Upper lobe of left lung (tissue), 4 donors: Measurements from ENCODE around the gene HOXA1.
"Not testable (repeated sequence)": the region's sequence is repeated elsewhere in the genome, so short reads cannot be mapped to it uniquely, and the experiment has no call there.

Experiments
- EP300 ChIP-seq, 4 donors: sonication (generic); formaldehyde crosslinking; IDR thresholded peaks; one replicate each; pipeline ENCODE4 v1.5.1; 2017; ENCODE audit warnings: antibody characterized with exemption in 4 of 4, control low read depth in 2 of 4
- POLR2A ChIP-seq, 4 donors: fragments of 450-650 bp; IDR thresholded peaks; one replicate each; pipeline ENCODE4 v1.5.1; 2016 to 2017; ENCODE audit warnings: antibody characterized with exemption in 4 of 4, mild to moderate bottlenecking in 2 of 4
- TF ChIP-seq, protein P1 (sequence below), 6 experiments: fragments of 450-650 bp in 4 of 6; fragments of 200-600 bp in 2 of 6; sonication (generic) in 2 of 6; IDR thresholded peaks; one replicate each; pipeline ENCODE4 v1.5.1; 2016 to 2019; ENCODE audit warnings: antibody characterized with exemption in 6 of 6

DNA sequence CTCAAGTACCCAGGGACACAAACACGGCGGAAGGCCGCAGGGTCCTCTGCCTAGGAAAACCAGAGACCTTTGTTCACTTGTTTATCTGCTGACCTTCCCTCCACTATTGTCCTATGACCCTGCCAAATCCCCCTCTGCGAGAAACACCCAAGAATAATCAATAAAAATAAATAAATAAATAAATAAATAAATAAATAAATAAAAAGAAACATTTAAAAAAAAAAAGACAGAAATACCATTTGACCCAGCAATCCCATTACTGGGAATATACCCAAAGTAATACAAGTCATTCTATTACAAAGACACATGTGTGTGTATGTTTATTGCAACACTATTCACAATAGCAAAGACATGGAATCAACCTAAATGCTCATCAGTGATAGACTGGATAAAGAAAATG, 49.8 kb downstream of the HOXA1 start:
- TF ChIP-seq, protein P1, sequence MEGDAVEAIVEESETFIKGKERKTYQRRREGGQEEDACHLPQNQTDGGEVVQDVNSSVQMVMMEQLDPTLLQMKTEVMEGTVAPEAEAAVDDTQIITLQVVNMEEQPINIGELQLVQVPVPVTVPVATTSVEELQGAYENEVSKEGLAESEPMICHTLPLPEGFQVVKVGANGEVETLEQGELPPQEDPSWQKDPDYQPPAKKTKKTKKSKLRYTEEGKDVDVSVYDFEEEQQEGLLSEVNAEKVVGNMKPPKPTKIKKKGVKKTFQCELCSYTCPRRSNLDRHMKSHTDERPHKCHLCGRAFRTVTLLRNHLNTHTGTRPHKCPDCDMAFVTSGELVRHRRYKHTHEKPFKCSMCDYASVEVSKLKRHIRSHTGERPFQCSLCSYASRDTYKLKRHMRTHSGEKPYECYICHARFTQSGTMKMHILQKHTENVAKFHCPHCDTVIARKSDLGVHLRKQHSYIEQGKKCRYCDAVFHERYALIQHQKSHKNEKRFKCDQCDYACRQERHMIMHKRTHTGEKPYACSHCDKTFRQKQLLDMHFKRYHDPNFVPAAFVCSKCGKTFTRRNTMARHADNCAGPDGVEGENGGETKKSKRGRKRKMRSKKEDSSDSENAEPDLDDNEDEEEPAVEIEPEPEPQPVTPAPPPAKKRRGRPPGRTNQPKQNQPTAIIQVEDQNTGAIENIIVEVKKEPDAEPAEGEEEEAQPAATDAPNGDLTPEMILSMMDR (IDR thresholded peaks at IDR 0.05) = not testable (repeated sequence)
- TF ChIP-seq POLR2A, EP300 (IDR thresholded peaks at IDR 0.05): not testable (repeated sequence)
